ENCODE data around the gene BLOC1S6. TPM values are rescaled to one million over a fixed set of nuclear protein-coding genes. Genes with fewer than 3 reads are reported as not detected.

The BLOC1S6 gene
- total and polyA plus RNA-seq, 9 of the 15 experiments (the other 6 are each of a cell fraction or from before 2014, with no cell fraction given) = 18.2 to 72.4 (median 38.4) TPM

- no peak for TF ChIP-seq ZNF124 (CRISPR knock-in tag; IDR thresholded peaks at IDR 0.05)
- TF ChIP-seq, protein P1, sequence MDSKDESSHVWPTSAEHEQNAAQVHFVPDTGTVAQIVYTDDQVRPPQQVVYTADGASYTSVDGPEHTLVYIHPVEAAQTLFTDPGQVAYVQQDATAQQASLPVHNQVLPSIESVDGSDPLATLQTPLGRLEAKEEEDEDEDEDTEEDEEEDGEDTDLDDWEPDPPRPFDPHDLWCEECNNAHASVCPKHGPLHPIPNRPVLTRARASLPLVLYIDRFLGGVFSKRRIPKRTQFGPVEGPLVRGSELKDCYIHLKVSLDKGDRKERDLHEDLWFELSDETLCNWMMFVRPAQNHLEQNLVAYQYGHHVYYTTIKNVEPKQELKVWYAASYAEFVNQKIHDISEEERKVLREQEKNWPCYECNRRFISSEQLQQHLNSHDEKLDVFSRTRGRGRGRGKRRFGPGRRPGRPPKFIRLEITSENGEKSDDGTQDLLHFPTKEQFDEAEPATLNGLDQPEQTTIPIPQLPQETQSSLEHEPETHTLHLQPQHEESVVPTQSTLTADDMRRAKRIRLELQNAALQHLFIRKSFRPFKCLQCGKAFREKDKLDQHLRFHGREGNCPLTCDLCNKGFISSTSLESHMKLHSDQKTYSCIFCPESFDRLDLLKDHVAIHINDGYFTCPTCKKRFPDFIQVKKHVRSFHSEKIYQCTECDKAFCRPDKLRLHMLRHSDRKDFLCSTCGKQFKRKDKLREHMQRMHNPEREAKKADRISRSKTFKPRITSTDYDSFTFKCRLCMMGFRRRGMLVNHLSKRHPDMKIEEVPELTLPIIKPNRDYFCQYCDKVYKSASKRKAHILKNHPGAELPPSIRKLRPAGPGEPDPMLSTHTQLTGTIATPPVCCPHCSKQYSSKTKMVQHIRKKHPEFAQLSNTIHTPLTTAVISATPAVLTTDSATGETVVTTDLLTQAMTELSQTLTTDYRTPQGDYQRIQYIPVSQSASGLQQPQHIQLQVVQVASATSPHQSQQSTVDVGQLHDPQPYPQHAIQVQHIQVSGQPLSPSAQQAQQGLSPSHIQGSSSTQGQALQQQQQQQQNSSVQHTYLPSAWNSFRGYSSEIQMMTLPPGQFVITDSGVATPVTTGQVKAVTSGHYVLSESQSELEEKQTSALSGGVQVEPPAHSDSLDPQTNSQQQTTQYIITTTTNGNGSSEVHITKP (IDR thresholded peaks at IDR 0.05; ENCODE audit: partially characterized antibody) = no peak
- peak; percentile 98 for TF ChIP-seq DIDO1 (tag; IDR thresholded peaks at IDR 0.05; ENCODE audit: low read depth)
- TF ChIP-seq ILK (tag; IDR thresholded peaks at IDR 0.05; ENCODE audit: borderline replicate concordance, low read depth) = peak; percentile 93
- TF ChIP-seq MBD2 (IDR thresholded peaks at IDR 0.05; ENCODE audit: borderline replicate concordance, low read depth) = no peak
- no peak for TF ChIP-seq SMARCA4 (IDR thresholded peaks at IDR 0.05)
- peak in 1 of 2 experiments; percentile 50; a peak in 1 of 4 replicates for TF ChIP-seq FOXA3 (CRISPR knock-in tag; conservative IDR thresholded peaks at IDR 0.05 in 1 of 2, IDR thresholded peaks at IDR 0.05 in 1 of 2)
- TF ChIP-seq, protein P2, sequence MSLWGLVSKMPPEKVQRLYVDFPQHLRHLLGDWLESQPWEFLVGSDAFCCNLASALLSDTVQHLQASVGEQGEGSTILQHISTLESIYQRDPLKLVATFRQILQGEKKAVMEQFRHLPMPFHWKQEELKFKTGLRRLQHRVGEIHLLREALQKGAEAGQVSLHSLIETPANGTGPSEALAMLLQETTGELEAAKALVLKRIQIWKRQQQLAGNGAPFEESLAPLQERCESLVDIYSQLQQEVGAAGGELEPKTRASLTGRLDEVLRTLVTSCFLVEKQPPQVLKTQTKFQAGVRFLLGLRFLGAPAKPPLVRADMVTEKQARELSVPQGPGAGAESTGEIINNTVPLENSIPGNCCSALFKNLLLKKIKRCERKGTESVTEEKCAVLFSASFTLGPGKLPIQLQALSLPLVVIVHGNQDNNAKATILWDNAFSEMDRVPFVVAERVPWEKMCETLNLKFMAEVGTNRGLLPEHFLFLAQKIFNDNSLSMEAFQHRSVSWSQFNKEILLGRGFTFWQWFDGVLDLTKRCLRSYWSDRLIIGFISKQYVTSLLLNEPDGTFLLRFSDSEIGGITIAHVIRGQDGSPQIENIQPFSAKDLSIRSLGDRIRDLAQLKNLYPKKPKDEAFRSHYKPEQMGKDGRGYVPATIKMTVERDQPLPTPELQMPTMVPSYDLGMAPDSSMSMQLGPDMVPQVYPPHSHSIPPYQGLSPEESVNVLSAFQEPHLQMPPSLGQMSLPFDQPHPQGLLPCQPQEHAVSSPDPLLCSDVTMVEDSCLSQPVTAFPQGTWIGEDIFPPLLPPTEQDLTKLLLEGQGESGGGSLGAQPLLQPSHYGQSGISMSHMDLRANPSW (CRISPR knock-in tag; IDR thresholded peaks at IDR 0.05) = no peak
- peak; percentile 96 for TF ChIP-seq KLF1 (tag; IDR thresholded peaks at IDR 0.05)
- TF ChIP-seq TEAD1 (CRISPR knock-in tag; IDR thresholded peaks at IDR 0.05) = peak in 1 of 2 experiments; percentile 98; a peak in 2 of 4 replicates
- peak; percentile 98 for TF ChIP-seq RREB1 (CRISPR knock-in tag; IDR thresholded peaks at IDR 0.05)
- TF ChIP-seq PREB (CRISPR knock-in tag; IDR thresholded peaks at IDR 0.05) = no peak
- TF ChIP-seq NR3C1 (CRISPR knock-in tag; IDR thresholded peaks at IDR 0.05) = no peak
These were observed 3.2 kb upstream of the BLOC1S6 start (continued) for GRCh38 chr15:45583731-45584639.

Measured in K562 (cell line).